Measurements from ENCODE around the gene IQCF6.
"Not testable (repeated sequence)": the region's sequence is repeated elsewhere in the genome, so short reads cannot be mapped to it uniquely, and the experiment has no call there.

DNA sequence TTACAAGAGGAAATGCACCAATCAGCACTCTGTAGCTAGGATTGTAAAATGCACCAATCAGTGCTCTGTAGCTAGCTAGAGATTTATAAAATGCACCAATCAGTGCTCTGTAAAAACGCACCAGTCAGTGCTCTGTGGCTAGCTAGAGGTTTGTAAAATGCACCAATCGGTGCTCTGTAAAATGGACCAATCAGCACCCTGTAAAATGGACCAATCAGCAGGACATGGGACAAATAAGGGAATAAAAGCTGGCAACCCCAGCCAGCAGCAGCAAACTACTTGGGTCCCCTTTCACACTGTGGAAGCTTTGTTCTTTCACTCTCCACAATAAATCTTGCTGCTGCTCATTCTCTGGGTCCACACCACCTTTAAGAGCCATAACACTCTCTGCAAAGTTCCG, 36.7 kb downstream of the IQCF6 start:
- TF ChIP-seq, protein P1, sequence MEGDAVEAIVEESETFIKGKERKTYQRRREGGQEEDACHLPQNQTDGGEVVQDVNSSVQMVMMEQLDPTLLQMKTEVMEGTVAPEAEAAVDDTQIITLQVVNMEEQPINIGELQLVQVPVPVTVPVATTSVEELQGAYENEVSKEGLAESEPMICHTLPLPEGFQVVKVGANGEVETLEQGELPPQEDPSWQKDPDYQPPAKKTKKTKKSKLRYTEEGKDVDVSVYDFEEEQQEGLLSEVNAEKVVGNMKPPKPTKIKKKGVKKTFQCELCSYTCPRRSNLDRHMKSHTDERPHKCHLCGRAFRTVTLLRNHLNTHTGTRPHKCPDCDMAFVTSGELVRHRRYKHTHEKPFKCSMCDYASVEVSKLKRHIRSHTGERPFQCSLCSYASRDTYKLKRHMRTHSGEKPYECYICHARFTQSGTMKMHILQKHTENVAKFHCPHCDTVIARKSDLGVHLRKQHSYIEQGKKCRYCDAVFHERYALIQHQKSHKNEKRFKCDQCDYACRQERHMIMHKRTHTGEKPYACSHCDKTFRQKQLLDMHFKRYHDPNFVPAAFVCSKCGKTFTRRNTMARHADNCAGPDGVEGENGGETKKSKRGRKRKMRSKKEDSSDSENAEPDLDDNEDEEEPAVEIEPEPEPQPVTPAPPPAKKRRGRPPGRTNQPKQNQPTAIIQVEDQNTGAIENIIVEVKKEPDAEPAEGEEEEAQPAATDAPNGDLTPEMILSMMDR (IDR thresholded peaks at IDR 0.05) = not testable (repeated sequence)
- not testable (repeated sequence) for TF ChIP-seq EP300 (IDR thresholded peaks at IDR 0.05)

All from gastroesophageal sphincter (tissue), 3 donors.